HepG2 (cell line): Measurements from ENCODE around the gene OSGIN1. TPM values are rescaled to one million over a fixed set of nuclear protein-coding genes. Genes with fewer than 3 reads are reported as not detected.
A peak's percentile ranks its signal among the peaks of the same experiment; 100 is the strongest.

Experiments
- ATF3 ChIP-seq: sonication (generic); formaldehyde crosslinking; IDR thresholded peaks from 2 replicates; pipeline ENCODE4 v1.4.0; 2020; ENCODE audit warnings: missing genetic modification reagents
- CENPT ChIP-seq: sonication (generic); formaldehyde crosslinking; IDR thresholded peaks from 2 replicates; pipeline ENCODE4 v1.8.0; 2022; ENCODE audit warnings: low read depth, mild to moderate bottlenecking, moderate library complexity, missing genetic modification reagents
- CHCHD3 ChIP-seq: sonication (generic); formaldehyde crosslinking; IDR thresholded peaks from 2 replicates; pipeline ENCODE4 v1.8.0; 2022; ENCODE audit warnings: mild to moderate bottlenecking, missing genetic modification reagents, moderate library complexity
- DMAP1 ChIP-seq: IDR thresholded peaks from 2 replicates; pipeline ENCODE4 v1.6.1; 2016
- DNMT1 ChIP-seq: sonication (generic); formaldehyde crosslinking; IDR thresholded peaks from 2 replicates; pipeline ENCODE4 v1.5.1; 2020; ENCODE audit warnings: mild to moderate bottlenecking, missing genetic modification reagents
- GABPA ChIP-seq, 2 experiments: IDR thresholded peaks; 2 replicates each; pipeline ENCODE4 v1.6.1; 2011 to 2016; ENCODE audit warnings: low read depth in 2 of 2, low read length in 1 of 2, missing biosample characterization in 1 of 2, missing genetic modification characterization in 1 of 2
- GATAD1 ChIP-seq: IDR thresholded peaks from 2 replicates; pipeline ENCODE4 v1.6.1; 2016; ENCODE audit warnings: missing genetic modification reagents, missing compliant biosample characterization
- GPN1 ChIP-seq: sonication (generic); formaldehyde crosslinking; IDR thresholded peaks from 2 replicates; pipeline ENCODE4 v1.5.1; 2020; ENCODE audit warnings: missing genetic modification reagents, borderline replicate concordance
- HIVEP1 ChIP-seq: sonication (generic); formaldehyde crosslinking; IDR thresholded peaks from 2 replicates; pipeline ENCODE4 v1.4.0; 2020; ENCODE audit warnings: mild to moderate bottlenecking, missing genetic modification reagents
- KDM3A ChIP-seq: IDR thresholded peaks from 2 replicates; pipeline ENCODE4 v1.6.1; 2018; ENCODE audit warnings: low read depth, missing compliant biosample characterization
- MAFF ChIP-seq: IDR thresholded peaks from 2 replicates; pipeline ENCODE4 v1.6.1; 2011; ENCODE audit warnings: low read depth, low read length, improper control_type of control experiment
- NCOA2 ChIP-seq: sonication (generic); formaldehyde crosslinking; IDR thresholded peaks from 2 replicates; pipeline ENCODE4 v1.8.0; 2022; ENCODE audit warnings: inconsistent platforms
- RARA ChIP-seq: IDR thresholded peaks from 2 replicates; pipeline ENCODE4 v1.6.1; 2016; ENCODE audit warnings: missing genetic modification reagents, missing compliant biosample characterization
- RFX5 ChIP-seq: IDR thresholded peaks from 2 replicates; pipeline ENCODE4 v1.6.1; 2011; ENCODE audit warnings: low read depth, low read length, improper control_type of control experiment
- TOPORS ChIP-seq: sonication (generic); formaldehyde crosslinking; IDR thresholded peaks from 2 replicates; pipeline ENCODE4 v1.8.0; 2023; ENCODE audit warnings: mild to moderate bottlenecking, missing genetic modification reagents
- UBTF ChIP-seq: sonication (generic); formaldehyde crosslinking; IDR thresholded peaks from 2 replicates; pipeline ENCODE4 v1.4.0; 2020; ENCODE audit warnings: mild to moderate bottlenecking, missing genetic modification reagents
- ZNF556 ChIP-seq: sonication (generic); formaldehyde crosslinking; IDR thresholded peaks from 2 replicates; pipeline ENCODE4 v1.4.0; 2020; ENCODE audit warnings: mild to moderate bottlenecking, missing genetic modification reagents, borderline replicate concordance
- ZNF605 ChIP-seq: sonication (generic); formaldehyde crosslinking; IDR thresholded peaks from 2 replicates; pipeline ENCODE4 v1.8.0; 2022; ENCODE audit warnings: mild to moderate bottlenecking, missing genetic modification reagents
- ZNF878 ChIP-seq: sonication (generic); formaldehyde crosslinking; IDR thresholded peaks from 2 replicates; pipeline ENCODE4 v1.8.1; 2023; ENCODE audit warnings: mild to moderate bottlenecking, missing genetic modification reagents, moderate library complexity
- ZNF879 ChIP-seq: sonication (generic); formaldehyde crosslinking; IDR thresholded peaks from 2 replicates; pipeline ENCODE4 v1.8.1; 2023; ENCODE audit warnings: missing genetic modification reagents
- polyA plus RNA-seq, 8 experiments: library from polyadenylated mRNA; depleted of rRNA in 3 of 8; stranded (reverse) in 7 of 8; unstranded in 1 of 8; fragments of >200 nt; fragmentation: Illumina TruSeq in 4 of 8; extraction: Trizol in 4 of 8; gene quantifications; 2 replicates each; pipeline versions ENCODE4 v1.2.1 to v1.2.3, GENCODE V29; 2011 to 2016; ENCODE audit warnings: low read depth in 4 of 8, missing spikeins in 1 of 8, mixed read lengths in 1 of 8; ENCODE audit not compliant: insufficient read depth in 1 of 8
- total RNA-seq, 5 experiments: library from RNA; depleted of rRNA; stranded (reverse); fragments of >200 nt; fragmentation: Illumina TruSeq; extraction: Trizol; gene quantifications; 2 replicates each; pipeline ENCODE4 v1.2.3, GENCODE V29; 2016; ENCODE audit warnings: low read depth in 1 of 5
- TF ChIP-seq, protein P1 (sequence below): sonication (generic); formaldehyde crosslinking; IDR thresholded peaks from 2 replicates; pipeline ENCODE4 v1.9.0; 2021; ENCODE audit warnings: missing genetic modification reagents, mild to moderate bottlenecking, borderline replicate concordance
- TF ChIP-seq, protein P2 (sequence below): IDR thresholded peaks from 2 replicates; pipeline ENCODE4 v1.6.1; 2016; ENCODE audit warnings: missing compliant biosample characterization, missing genetic modification reagents, borderline replicate concordance
- TF ChIP-seq, protein P3 (sequence below): IDR thresholded peaks from 2 replicates; pipeline ENCODE4 v1.6.1; 2018; ENCODE audit warnings: missing genetic modification reagents, mild to moderate bottlenecking, missing compliant biosample characterization

The OSGIN1 gene
- total and polyA plus RNA-seq, 2 of the 13 experiments (the other 11 are each of a cell fraction or from before 2014, with no cell fraction given) = 20.5 to 27.1 TPM

- TF ChIP-seq TOPORS (CRISPR knock-in tag) (no peak; the same call in none of the 2 replicates), CENPT (CRISPR knock-in tag) (no peak), MAFF (peak; percentile 80), DMAP1 (peak; percentile 80; the same call in 1 of the 2 replicates), UBTF (CRISPR knock-in tag) (peak; percentile 71), ATF3 (CRISPR knock-in tag) (peak; percentile 93), GATAD1 (CRISPR knock-in tag) (peak; percentile 33; the same call in 1 of the 2 replicates), NCOA2 (CRISPR knock-in tag) (peak; percentile 71), CHCHD3 (no peak), ZNF878 (0 out of 2 replicates have a peak, but pooled peaks have one; percentile 29), GABPA (IDR thresholded peaks at IDR 0.05; ENCODE audit: low read depth, low read length) (no peak), GABPA (CRISPR knock-in tag; IDR thresholded peaks at IDR 0.05; ENCODE audit: low read depth) (peak; percentile 24; the same call in 1 of the 2 replicates), KDM3A (no peak), DNMT1 (CRISPR knock-in tag) (peak; percentile 80), RFX5 (peak; percentile 10; the same call in 1 of the 2 replicates), GPN1 (CRISPR knock-in tag) (no peak), RARA (peak; percentile 81), ZNF605 (CRISPR knock-in tag) (peak; percentile 89), ZNF556 (CRISPR knock-in tag) (no peak), HIVEP1 (peak; percentile 65; the same call in 1 of the 2 replicates), ZNF879 (no peak)
- TF ChIP-seq, protein P1, sequence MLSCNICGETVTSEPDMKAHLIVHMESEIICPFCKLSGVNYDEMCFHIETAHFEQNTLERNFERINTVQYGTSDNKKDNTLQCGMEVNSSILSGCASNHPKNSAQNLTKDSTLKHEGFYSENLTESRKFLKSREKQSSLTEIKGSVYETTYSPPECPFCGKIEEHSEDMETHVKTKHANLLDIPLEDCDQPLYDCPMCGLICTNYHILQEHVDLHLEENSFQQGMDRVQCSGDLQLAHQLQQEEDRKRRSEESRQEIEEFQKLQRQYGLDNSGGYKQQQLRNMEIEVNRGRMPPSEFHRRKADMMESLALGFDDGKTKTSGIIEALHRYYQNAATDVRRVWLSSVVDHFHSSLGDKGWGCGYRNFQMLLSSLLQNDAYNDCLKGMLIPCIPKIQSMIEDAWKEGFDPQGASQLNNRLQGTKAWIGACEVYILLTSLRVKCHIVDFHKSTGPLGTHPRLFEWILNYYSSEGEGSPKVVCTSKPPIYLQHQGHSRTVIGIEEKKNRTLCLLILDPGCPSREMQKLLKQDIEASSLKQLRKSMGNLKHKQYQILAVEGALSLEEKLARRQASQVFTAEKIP = no peak
- TF ChIP-seq, protein P2, sequence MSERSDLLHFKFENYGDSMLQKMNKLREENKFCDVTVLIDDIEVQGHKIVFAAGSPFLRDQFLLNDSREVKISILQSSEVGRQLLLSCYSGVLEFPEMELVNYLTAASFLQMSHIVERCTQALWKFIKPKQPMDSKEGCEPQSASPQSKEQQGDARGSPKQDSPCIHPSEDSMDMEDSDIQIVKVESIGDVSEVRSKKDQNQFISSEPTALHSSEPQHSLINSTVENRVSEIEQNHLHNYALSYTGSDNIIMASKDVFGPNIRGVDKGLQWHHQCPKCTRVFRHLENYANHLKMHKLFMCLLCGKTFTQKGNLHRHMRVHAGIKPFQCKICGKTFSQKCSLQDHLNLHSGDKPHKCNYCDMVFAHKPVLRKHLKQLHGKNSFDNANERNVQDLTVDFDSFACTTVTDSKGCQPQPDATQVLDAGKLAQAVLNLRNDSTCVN (CRISPR knock-in tag) = no peak
- TF ChIP-seq, protein P3, sequence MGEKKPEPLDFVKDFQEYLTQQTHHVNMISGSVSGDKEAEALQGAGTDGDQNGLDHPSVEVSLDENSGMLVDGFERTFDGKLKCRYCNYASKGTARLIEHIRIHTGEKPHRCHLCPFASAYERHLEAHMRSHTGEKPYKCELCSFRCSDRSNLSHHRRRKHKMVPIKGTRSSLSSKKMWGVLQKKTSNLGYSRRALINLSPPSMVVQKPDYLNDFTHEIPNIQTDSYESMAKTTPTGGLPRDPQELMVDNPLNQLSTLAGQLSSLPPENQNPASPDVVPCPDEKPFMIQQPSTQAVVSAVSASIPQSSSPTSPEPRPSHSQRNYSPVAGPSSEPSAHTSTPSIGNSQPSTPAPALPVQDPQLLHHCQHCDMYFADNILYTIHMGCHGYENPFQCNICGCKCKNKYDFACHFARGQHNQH (CRISPR knock-in tag) = peak; percentile 74
Observed at GRCh38 chr16:83952940-83953795, at the start of gene OSGIN1 (continued).
